GM18507 (cell line): ENCODE results near the gene ZFP57.
"Not testable (repeated sequence)": the region's sequence is repeated elsewhere in the genome, so short reads cannot be mapped to it uniquely, and the experiment has no call there.

ENCODE experiments used
- DNase-seq: peaks from one replicate; pipeline ENCODE4 v3.0.0; 2011; ENCODE audit warnings: low read depth; ENCODE audit not compliant: insufficient read length; ENCODE audit errors: extremely low spot score
- FAIRE-seq: peaks from 2 replicates; lab custom pipeline; 2011; peaks lifted over from hg19 to GRCh38; lab: Jason Lieb, UNC

Gene ZFP57

GRCh38 chr6:29702519-29703103, 21.7 kb upstream of the ZFP57 start:
- DNase-seq: no peak
- peak; percentile 38 for FAIRE-seq

- DNase-seq (no peak), FAIRE-seq (peak; percentile 9)
Measured at GRCh38 chr6:29696147-29697125, 15.5 kb upstream of the ZFP57 start.

- FAIRE-seq: no peak
- no peak for DNase-seq
Measured at GRCh38 chr6:29694637-29695036, 13.7 kb upstream of the ZFP57 start.

- no peak for FAIRE-seq
Measured at GRCh38 chr6:29685718-29686326, 4.9 kb upstream of the ZFP57 start.

GRCh38 chr6:29681811-29682210, 859 bp upstream of the ZFP57 start:
- FAIRE-seq (no peak), DNase-seq (no peak)

More at GRCh38 chr6:29685718-29686326, 4.9 kb upstream of the ZFP57 start:
- DNase-seq: no peak

GRCh38 chr6:29680416-29680815, 536 bp downstream of the ZFP57 start:
- FAIRE-seq: no peak
- DNase-seq: no peak

- FAIRE-seq: no peak
- DNase-seq: no peak
Measured at GRCh38 chr6:29679962-29680361, 990 bp downstream of the ZFP57 start.

- DNase-seq (no peak), FAIRE-seq (no peak)
Measured at GRCh38 chr6:29678114-29678513, 2.8 kb downstream of the ZFP57 start.

GRCh38 chr6:29676981-29677601, 3.9 kb downstream of the ZFP57 start:
- no peak for FAIRE-seq

GRCh38 chr6:29675561-29675960, 5.4 kb downstream of the ZFP57 start:
- DNase-seq: no peak
- no peak for FAIRE-seq

More at GRCh38 chr6:29676981-29677601, 3.9 kb downstream of the ZFP57 start:
- DNase-seq: no peak

- FAIRE-seq: no peak
- no peak for DNase-seq
Measured at GRCh38 chr6:29674008-29674407, 6.9 kb downstream of the ZFP57 start.

- no peak for FAIRE-seq
- DNase-seq: no peak
Measured at GRCh38 chr6:29673161-29673560, 7.8 kb downstream of the ZFP57 start.

GRCh38 chr6:29672116-29672515, 8.8 kb downstream of the ZFP57 start:
- not testable (repeated sequence) for FAIRE-seq, DNase-seq

- no peak for FAIRE-seq
- DNase-seq: no peak
Measured at GRCh38 chr6:29671026-29671425, 9.9 kb downstream of the ZFP57 start.

- no peak for FAIRE-seq
- no peak for DNase-seq
Measured at GRCh38 chr6:29667158-29667557, 13.8 kb downstream of the ZFP57 start.

- FAIRE-seq: no peak
- DNase-seq: no peak
Measured at GRCh38 chr6:29666826-29667130, 14.2 kb downstream of the ZFP57 start.

- FAIRE-seq (no peak), DNase-seq (no peak)
Measured at GRCh38 chr6:29665942-29666825, 14.8 kb downstream of the ZFP57 start.

- FAIRE-seq (no peak), DNase-seq (no peak)
Measured at GRCh38 chr6:29663300-29664042, 17.5 kb downstream of the ZFP57 start.
